ENCODE measurements around the gene NCAPG2.

DNA sequence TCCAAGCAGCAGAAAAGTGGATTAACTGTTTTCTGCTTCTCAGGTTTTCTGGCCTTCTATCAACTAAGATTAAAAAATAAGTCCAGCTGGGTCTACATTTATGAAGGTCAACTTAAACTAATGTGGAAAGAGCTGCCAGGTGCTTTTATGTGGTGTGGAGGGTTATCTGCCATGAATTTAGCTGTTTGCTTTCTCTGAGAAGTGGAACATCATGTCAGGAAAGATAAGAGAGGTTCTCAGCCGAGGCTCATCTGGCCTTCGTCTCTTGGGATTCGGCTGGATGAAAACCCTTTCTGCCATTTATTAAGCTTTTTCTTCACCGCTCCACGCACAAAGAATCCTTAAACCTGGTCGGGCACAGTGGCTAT lies 122.5 kb downstream of the NCAPG2 start:
- TF ChIP-seq, protein P1, sequence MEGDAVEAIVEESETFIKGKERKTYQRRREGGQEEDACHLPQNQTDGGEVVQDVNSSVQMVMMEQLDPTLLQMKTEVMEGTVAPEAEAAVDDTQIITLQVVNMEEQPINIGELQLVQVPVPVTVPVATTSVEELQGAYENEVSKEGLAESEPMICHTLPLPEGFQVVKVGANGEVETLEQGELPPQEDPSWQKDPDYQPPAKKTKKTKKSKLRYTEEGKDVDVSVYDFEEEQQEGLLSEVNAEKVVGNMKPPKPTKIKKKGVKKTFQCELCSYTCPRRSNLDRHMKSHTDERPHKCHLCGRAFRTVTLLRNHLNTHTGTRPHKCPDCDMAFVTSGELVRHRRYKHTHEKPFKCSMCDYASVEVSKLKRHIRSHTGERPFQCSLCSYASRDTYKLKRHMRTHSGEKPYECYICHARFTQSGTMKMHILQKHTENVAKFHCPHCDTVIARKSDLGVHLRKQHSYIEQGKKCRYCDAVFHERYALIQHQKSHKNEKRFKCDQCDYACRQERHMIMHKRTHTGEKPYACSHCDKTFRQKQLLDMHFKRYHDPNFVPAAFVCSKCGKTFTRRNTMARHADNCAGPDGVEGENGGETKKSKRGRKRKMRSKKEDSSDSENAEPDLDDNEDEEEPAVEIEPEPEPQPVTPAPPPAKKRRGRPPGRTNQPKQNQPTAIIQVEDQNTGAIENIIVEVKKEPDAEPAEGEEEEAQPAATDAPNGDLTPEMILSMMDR (conservative IDR thresholded peaks at IDR 0.05 in 1 of 2, IDR thresholded peaks at IDR 0.05 in 1 of 2; ENCODE audit: low read depth in 1 of 2, low read length in 2 of 2), result no peak
- no peak for TF ChIP-seq EZH2 (IDR thresholded peaks at IDR 0.05; ENCODE audit: low read length, missing control alignments)
